HepG2 (cell line): ENCODE data around the gene DTNB. TPM values are rescaled to one million over a fixed set of nuclear protein-coding genes. Genes with fewer than 3 reads are reported as not detected.

Experiments used
- ADNP ChIP-seq: sonication (generic); formaldehyde crosslinking; IDR thresholded peaks from 2 replicates; pipeline ENCODE4 v1.4.0; 2020; ENCODE audit warnings: missing genetic modification reagents
- ATF5 ChIP-seq: sonication (generic); formaldehyde crosslinking; IDR thresholded peaks from 2 replicates; pipeline ENCODE4 v1.4.0; 2020; ENCODE audit warnings: mild to moderate bottlenecking, low read depth, missing genetic modification reagents
- MAFK ChIP-seq, 2 experiments: IDR thresholded peaks in 1 of 2; conservative IDR thresholded peaks in 1 of 2; 2 replicates each; pipeline ENCODE4 v1.6.1; 2011; ENCODE audit warnings: improper control_type of control experiment in 2 of 2, low read length in 2 of 2
- MAZ ChIP-seq, 2 experiments: sonication (generic) in 1 of 2; formaldehyde crosslinking in 1 of 2; IDR thresholded peaks; 2 replicates each; pipeline versions ENCODE4 v1.5.0 to v1.6.1; 2012 to 2020; ENCODE audit warnings: low read depth in 2 of 2, mild to moderate bottlenecking in 2 of 2, borderline replicate concordance in 1 of 2, improper control_type of control experiment in 1 of 2, low read length in 1 of 2, missing genetic modification reagents in 1 of 2, moderate library complexity in 1 of 2
- NPAS2 ChIP-seq: sonication (generic); formaldehyde crosslinking; IDR thresholded peaks from 2 replicates; pipeline ENCODE4 v1.8.0; 2022; ENCODE audit warnings: mild to moderate bottlenecking, missing genetic modification reagents, borderline replicate concordance
- NR2C2 ChIP-seq: sonication (generic); formaldehyde crosslinking; IDR thresholded peaks from 2 replicates; pipeline ENCODE4 v1.4.0; 2020; ENCODE audit warnings: missing genetic modification reagents, mild to moderate bottlenecking, moderate library complexity, borderline replicate concordance
- POLR2AphosphoS5 ChIP-seq: IDR thresholded peaks from 2 replicates; pipeline ENCODE4 v1.6.1; 2012; ENCODE audit warnings: low read depth, low read length
- PRPF4 ChIP-seq: fragments of 200-400 bp; formaldehyde crosslinking; IDR thresholded peaks from 2 replicates; pipeline ENCODE4 v1.6.1; 2016; ENCODE audit warnings: low read length, low read depth; ENCODE audit not compliant: poor library complexity, severe bottlenecking
- REL ChIP-seq: sonication (generic); formaldehyde crosslinking; conservative IDR thresholded peaks from 2 replicates; pipeline ENCODE4 v1.8.0; 2022; ENCODE audit warnings: mild to moderate bottlenecking, missing genetic modification reagents, moderate library complexity
- RELA ChIP-seq: sonication (generic); formaldehyde crosslinking; IDR thresholded peaks from 2 replicates; pipeline ENCODE4 v1.4.0; 2020; ENCODE audit warnings: missing genetic modification reagents
- RFXAP ChIP-seq: sonication (generic); formaldehyde crosslinking; IDR thresholded peaks from 2 replicates; pipeline ENCODE4 v1.4.0; 2020; ENCODE audit warnings: missing genetic modification reagents, borderline replicate concordance
- RNF219 ChIP-seq: sonication (generic); formaldehyde crosslinking; IDR thresholded peaks from 2 replicates; pipeline ENCODE4 v1.5.0; 2020; ENCODE audit warnings: mild to moderate bottlenecking, missing genetic modification reagents
- RXRA ChIP-seq: sonication (generic); formaldehyde crosslinking; IDR thresholded peaks from 2 replicates; pipeline ENCODE4 v1.5.1; 2020; ENCODE audit warnings: missing genetic modification reagents
- WIZ ChIP-seq: sonication (generic); formaldehyde crosslinking; IDR thresholded peaks from 2 replicates; pipeline ENCODE4 v1.5.1; 2020; ENCODE audit warnings: mild to moderate bottlenecking, missing genetic modification reagents
- ZBTB43 ChIP-seq: sonication (generic); formaldehyde crosslinking; conservative IDR thresholded peaks from 2 replicates; pipeline ENCODE4 v1.4.0; 2020; ENCODE audit warnings: missing genetic modification reagents
- ZFP41 ChIP-seq: sonication (generic); formaldehyde crosslinking; IDR thresholded peaks from 2 replicates; pipeline ENCODE4 v1.4.0; 2020; ENCODE audit warnings: mild to moderate bottlenecking, missing genetic modification reagents, borderline replicate concordance
- ZNF124 ChIP-seq: sonication (generic); formaldehyde crosslinking; IDR thresholded peaks from 2 replicates; pipeline ENCODE4 v1.4.0; 2020; ENCODE audit warnings: missing genetic modification reagents
- ZNF263 ChIP-seq: sonication (generic); formaldehyde crosslinking; IDR thresholded peaks from 2 replicates; pipeline ENCODE4 v1.4.0; 2020; ENCODE audit warnings: missing genetic modification reagents
- ZNF329 ChIP-seq: sonication (generic); formaldehyde crosslinking; IDR thresholded peaks from 2 replicates; pipeline ENCODE4 v1.9.0; 2021; ENCODE audit warnings: low read depth, mild to moderate bottlenecking, missing genetic modification reagents
- ZNF451 ChIP-seq: sonication (generic); formaldehyde crosslinking; IDR thresholded peaks from 2 replicates; pipeline ENCODE4 v1.5.0; 2020; ENCODE audit warnings: mild to moderate bottlenecking, missing genetic modification reagents
- ZNF703 ChIP-seq: sonication (generic); formaldehyde crosslinking; IDR thresholded peaks from 2 replicates; pipeline ENCODE4 v1.5.1; 2020; ENCODE audit warnings: missing genetic modification reagents, mild to moderate bottlenecking, moderate library complexity, borderline replicate concordance
- ZNF83 ChIP-seq: sonication (generic); formaldehyde crosslinking; IDR thresholded peaks from 2 replicates; pipeline ENCODE4 v1.4.0; 2020; ENCODE audit warnings: missing genetic modification reagents, mild to moderate bottlenecking, borderline replicate concordance
- ZNF879 ChIP-seq: sonication (generic); formaldehyde crosslinking; IDR thresholded peaks from 2 replicates; pipeline ENCODE4 v1.8.1; 2023; ENCODE audit warnings: missing genetic modification reagents
- ZSCAN5A ChIP-seq: sonication (generic); formaldehyde crosslinking; IDR thresholded peaks from 2 replicates; pipeline ENCODE4 v1.8.0; 2022; ENCODE audit warnings: mild to moderate bottlenecking, missing genetic modification reagents, borderline replicate concordance
- polyA plus RNA-seq, 8 experiments: library from polyadenylated mRNA; depleted of rRNA in 3 of 8; stranded (reverse) in 7 of 8; unstranded in 1 of 8; fragments of >200 nt; fragmentation: Illumina TruSeq in 4 of 8; extraction: Trizol in 4 of 8; gene quantifications; 2 replicates each; pipeline versions ENCODE4 v1.2.1 to v1.2.3, GENCODE V29; 2011 to 2016; ENCODE audit warnings: low read depth in 4 of 8, missing spikeins in 1 of 8, mixed read lengths in 1 of 8; ENCODE audit not compliant: insufficient read depth in 1 of 8
- total RNA-seq, 5 experiments: library from RNA; depleted of rRNA; stranded (reverse); fragments of >200 nt; fragmentation: Illumina TruSeq; extraction: Trizol; gene quantifications; 2 replicates each; pipeline ENCODE4 v1.2.3, GENCODE V29; 2016; ENCODE audit warnings: low read depth in 1 of 5

DTNB gene
- total and polyA plus RNA-seq, 2 of the 13 experiments (the other 11 are each of a cell fraction or from before 2014, with no cell fraction given): 14.4 to 23.9 TPM

GRCh38 chr2:25340181-25340921, 333.0 kb downstream of the DTNB start (continued):
- TF ChIP-seq RNF219 (CRISPR knock-in tag) (no peak), WIZ (CRISPR knock-in tag) (no peak), NPAS2 (CRISPR knock-in tag) (no peak), RELA (CRISPR knock-in tag) (no peak), REL (no peak), POLR2AphosphoS5 (no peak), ZFP41 (CRISPR knock-in tag) (0 out of 2 replicates have a peak, but pooled peaks have one; percentile 19), ZNF879 (CRISPR knock-in tag) (no peak), ZSCAN5A (CRISPR knock-in tag) (no peak), RFXAP (0 out of 2 replicates have a peak, but pooled peaks have one; percentile 43), ZNF703 (CRISPR knock-in tag) (no peak), ZNF451 (CRISPR knock-in tag) (no peak), PRPF4 (no peak), ZNF329 (CRISPR knock-in tag) (no peak), MAFK (conservative IDR thresholded peaks at IDR 0.05 in 1 of 2, IDR thresholded peaks at IDR 0.05 in 1 of 2; ENCODE audit: low read length in 2 of 2) (no peak), ZNF124 (CRISPR knock-in tag) (no peak), ADNP (CRISPR knock-in tag) (no peak), NR2C2 (CRISPR knock-in tag) (no peak), ZNF263 (no peak), ZBTB43 (CRISPR knock-in tag) (0 out of 2 replicates have a peak, but pooled peaks have one; percentile 30), MAZ (IDR thresholded peaks at IDR 0.05; ENCODE audit: borderline replicate concordance, low read depth, low read length) (peak; percentile 34; the same call in 1 of the 2 replicates), MAZ (CRISPR knock-in tag; IDR thresholded peaks at IDR 0.05; ENCODE audit: low read depth) (no peak), RXRA (CRISPR knock-in tag) (peak; percentile 28; the same call in 1 of the 2 replicates), ATF5 (CRISPR knock-in tag) (no peak), ZNF83 (CRISPR knock-in tag) (no peak)
